NCI-H1092 treated with DMSO at 0.1 percent for 48 hours (cell line): Measurements from ENCODE around the gene DYNC1LI1.

Experiments used
- DNase-seq: peaks from one replicate; lab custom pipeline; 2025; lab: John Stamatoyannopoulos, UW

DYNC1LI1 gene

GRCh38 chr3:32570421-32571191 lies at the start of gene DYNC1LI1:
Gene DYNC1LI1, minus strand, starts transcription at chr3:32570858. Its CDS starts 88 bp downstream, at chr3:32570770.
- peak; percentile 89 for DNase-seq

GRCh38 chr3:32619395-32619794 lies 48.7 kb upstream of the DYNC1LI1 start:
- no peak for DNase-seq

DNA sequence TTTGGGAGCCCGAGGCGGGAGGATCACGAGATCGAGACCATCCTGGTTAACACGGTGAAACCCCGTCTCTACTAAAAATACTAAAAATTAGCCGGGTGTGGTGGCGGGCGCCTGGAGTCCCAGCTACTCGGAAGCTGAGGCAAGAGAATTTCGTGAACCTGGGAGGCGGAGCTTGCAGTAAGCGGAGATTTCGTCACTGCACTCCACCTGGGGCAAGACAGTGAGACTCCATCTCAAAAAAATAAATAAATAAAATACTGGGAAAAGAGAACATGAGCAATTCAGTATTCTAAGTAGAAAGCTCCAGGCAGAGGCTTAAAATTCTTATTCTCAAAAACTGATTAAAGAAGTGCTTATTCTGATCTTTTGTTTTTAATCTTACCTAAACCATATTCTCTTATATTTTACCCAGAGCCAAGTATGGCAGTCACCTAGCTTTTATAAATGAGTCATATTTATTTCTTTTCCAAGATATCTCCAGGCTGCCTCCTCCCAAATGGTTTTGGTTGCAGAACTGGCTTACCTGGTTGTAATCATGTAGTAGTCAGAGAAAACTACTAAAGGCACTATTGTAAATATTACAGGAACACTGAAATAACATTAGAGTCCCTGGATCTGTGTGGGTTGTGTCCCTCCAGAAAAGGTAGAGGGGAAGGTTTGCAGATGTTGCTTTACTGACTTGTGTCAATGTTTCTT lies 45.8 kb upstream of the DYNC1LI1 start:
- no peak for DNase-seq

DNA sequence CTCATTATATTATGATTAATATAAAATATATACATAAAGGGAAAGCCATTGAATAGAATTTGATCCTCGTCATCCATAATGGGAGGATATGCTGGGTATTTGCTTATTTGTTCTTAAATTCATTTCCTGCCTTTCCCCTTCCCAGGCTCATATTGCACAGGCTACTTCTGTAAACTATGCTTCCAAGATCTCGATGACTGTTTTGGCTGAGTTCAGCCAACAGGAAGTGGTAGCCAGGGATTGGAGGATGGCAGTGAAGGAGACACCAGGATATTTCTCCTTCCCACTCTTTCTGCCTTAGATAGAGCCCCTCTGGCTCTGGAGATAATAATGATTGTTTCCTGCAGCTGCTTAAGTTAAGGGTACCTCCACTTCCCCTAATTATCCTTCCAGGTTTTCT lies 44.3 kb upstream of the DYNC1LI1 start:
- no peak for DNase-seq

- no peak for DNase-seq
Observed at GRCh38 chr3:32613183-32613582, 42.5 kb upstream of the DYNC1LI1 start.

- no peak for DNase-seq
Observed at GRCh38 chr3:32612547-32612946, 41.9 kb upstream of the DYNC1LI1 start.

DNA sequence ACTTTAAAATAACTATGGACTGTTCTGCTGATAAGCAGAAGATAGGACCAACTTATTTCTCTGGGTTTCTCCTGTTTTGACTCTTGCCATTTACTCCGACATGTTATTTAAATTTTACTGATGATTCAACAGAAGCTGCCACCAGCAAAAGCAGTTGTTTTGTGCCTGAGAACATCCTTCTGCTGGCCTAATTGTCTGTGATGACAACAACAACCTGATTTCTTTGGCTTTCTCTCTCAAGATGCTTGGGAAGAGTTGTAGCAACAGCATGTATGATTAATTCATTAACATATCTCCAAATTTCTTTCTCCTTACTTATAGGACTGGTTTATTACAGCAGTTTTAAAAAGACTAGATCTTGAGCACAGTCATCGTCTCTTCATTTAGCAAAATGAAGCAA lies 36.9 kb upstream of the DYNC1LI1 start:
- no peak for DNase-seq

DNA sequence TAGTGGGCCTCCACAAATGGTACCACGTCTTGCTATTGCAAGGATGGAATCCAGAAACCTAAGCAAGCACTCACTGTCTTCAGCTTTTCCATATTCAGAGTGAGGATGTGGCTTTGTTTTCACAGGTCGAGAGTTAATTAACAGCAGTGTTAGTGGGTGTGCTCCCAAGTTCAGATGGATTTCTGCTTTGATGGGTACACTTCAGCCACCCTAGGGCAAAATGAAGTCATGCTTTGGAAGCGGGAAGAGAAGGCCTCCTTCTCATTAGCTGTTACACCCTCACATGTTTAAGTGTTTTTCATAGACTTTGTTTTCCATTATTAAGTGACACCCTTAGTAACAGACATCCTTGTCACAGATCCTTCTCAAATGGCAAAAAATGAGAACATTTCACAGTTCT lies 36.3 kb upstream of the DYNC1LI1 start:
- no peak for DNase-seq

GRCh38 chr3:32606277-32606676 lies 35.6 kb upstream of the DYNC1LI1 start:
- DNase-seq: no peak

GRCh38 chr3:32603064-32603463 lies 32.4 kb upstream of the DYNC1LI1 start:
- no peak for DNase-seq

DNA sequence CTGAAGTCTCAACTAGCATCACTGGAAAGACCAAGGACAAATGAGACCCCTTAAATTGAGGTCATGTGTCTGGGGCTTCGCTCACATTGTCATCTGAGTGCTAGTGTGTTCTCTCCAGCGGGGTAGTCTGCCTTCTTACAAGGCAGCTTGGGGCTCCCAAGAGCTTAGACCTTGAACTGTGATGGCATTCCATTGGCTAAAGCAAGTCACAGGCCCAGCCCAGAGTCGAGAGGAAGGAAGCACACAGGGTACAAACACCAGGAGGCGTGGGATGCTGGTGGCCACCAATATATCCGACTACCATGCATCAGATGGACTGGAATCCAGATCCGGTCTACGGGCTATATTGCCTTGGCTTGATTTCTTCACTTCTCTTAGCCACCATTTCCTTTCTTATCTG lies 31.5 kb upstream of the DYNC1LI1 start:
- DNase-seq: no peak

GRCh38 chr3:32601722-32602121 lies 31.1 kb upstream of the DYNC1LI1 start:
- DNase-seq: no peak

- no peak for DNase-seq
Observed at GRCh38 chr3:32597656-32598055, 27.0 kb upstream of the DYNC1LI1 start.

DNA sequence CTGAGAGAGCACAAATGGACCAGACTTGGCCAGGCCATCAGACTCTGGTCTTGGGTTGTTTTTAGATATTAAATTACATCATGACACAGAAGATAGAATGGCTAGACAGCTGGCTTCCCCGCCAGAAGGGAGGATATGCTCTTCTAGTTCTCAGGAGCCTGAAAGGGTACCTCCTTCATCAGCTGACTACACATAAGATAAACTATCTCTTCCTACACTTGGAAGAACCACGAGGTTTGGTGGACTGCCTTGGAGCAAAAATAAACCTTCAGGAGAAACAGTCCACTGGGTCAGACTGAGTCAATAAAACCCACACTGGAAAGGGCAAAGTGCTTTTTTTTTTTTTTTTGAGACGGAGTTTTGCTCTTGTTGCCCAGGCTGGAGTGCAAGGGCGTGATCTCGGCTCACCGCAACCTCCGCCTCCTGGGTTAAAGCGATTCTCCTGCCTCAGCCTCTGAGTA lies 26.3 kb upstream of the DYNC1LI1 start:
- DNase-seq: no peak

DNA sequence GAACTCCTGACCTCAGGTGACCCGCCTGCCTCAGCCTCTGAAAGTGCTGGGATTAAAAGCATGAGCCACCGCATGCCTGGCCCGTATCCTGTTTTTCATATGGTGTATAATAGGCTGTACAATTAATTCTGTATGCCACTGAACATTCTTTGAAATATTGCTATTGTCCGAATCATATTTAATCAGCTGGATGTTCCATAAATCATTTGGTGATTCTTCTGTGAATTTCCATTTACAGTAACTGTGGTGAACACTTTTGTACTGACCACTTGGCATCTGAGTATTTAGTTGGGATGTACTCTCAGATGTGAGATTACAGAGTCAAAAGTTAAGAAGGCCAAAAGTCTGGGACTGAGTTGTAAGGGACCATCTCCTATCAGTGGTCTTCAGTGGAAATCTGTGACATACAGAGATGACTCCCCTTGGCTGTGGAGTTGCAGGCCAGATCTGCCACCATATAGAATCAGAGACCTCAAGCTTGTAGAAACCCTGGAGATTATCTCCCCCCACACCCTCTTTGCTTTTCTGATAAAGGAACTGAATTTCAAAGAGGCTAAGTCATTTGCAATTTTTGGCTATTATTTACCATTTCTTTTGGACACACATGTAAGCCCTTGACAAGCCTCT lies 25.7 kb upstream of the DYNC1LI1 start:
- DNase-seq: no peak

DNA sequence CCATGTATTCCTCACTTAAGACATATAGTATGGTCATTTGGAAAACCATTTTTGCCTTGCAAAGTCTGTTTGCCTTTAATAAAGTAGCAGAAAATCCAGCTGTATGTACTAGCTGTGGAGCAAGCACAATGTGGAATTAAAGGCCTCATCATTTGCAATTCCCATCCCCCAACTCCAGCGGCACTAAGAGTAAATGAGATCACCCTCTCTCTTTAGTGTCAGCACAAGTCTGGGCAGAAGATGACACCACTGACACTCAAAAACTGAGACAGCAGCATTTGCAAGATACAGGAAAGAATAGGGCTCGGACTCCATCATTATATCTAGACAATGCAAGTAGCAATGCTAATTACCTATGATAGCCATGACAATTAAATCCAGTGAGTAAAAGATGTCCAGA lies 24.7 kb upstream of the DYNC1LI1 start:
- no peak for DNase-seq

DNA sequence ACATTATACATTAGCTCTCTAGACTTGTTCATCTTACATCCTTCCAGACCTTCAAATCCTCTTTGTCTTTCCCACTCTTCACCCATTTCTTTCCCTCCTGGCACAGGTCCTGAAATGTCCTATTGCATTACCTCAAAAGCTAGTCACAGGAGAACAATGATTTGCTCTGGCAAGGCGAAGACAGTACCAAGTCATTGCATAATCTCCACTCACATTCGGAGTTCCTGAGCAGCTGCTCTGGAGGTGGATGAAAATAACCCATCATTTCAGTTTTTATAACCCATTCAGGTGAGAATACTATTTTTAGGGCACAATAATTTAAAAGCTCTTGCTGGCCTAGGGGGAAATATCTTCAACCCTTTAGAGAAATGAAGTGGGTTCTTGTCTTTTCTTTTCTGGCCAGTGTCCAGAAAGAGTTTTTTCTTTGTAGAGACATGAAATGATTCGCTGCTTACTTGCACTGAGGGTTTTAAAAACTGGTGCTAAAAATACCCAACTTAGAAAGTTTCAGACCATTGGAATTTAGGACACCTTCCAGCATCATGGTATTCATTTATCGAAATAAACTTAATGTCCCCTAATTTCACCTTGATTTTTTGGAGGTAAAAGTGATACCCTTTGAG lies 23.4 kb upstream of the DYNC1LI1 start:
- no peak for DNase-seq

DNA sequence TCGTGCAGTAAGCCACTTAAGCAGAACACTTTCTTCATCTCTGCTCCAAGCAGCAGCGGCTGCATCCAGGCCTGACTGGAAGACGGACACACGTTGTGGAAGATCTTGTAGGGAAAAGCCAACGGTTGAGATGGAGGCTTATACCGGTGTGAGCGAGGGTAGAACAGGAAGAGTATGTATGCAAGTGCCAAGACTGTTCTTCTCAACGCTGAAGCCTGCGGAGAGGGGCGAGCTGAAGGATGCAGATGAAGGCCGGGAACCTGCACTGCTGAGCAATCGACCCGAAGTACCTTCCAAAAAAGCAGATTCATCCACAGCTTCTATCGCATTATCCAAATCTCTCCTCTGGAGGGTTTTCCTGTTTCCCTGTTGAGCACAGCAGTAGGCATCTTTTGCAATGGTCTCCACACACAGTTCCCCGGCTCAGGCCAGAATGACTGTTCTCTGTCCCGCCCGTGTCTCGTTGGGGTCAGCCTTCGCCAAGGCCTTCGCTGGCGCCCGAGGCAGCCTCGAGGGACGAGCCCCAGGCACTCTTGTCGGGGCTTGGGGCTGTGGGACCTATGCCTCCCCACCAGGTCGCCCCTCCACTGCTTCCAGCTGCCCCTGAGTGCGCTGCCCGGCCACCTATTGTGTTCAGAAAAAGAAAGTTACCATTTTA lies 22.2 kb upstream of the DYNC1LI1 start:
- no peak for DNase-seq

GRCh38 chr3:32592011-32592410 lies 21.4 kb upstream of the DYNC1LI1 start:
- no peak for DNase-seq

DNA sequence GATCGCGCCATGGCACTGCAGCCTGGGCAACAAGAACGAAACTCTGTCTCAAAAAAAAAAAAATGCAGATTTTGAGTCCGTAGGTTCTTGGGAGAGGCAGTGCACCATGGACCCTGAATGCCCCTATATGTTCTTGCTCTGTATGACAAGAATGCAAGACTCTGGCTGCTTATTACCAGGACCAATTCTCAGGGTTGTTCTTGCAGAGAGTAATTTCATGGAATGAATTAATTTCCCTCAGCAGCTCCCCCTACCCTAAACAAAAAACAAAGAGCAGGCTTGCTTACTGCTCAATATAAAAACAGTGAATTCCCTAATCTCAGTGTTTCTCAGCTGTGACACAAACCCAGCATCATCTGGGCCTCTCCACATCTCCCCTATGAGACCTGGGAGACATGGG lies 20.5 kb upstream of the DYNC1LI1 start:
- DNase-seq: no peak

DNA sequence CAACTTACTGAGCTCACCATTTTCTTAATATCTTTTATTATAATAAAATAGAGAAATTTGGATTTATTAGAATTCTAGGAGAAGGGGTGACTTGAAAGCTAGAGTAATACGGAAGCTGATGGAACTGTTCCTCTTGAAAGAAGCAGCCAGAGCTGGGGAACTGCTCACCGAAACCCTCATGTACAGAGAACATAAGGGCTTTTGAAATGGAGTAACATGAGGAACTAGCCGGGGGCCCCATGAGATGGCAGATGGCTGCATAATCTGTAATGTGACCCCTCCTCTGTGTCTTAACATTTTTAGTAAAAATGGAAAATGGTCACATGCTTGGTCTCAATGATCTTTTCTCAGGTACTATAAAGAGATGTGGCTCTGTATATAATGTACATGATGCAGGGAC lies 15.7 kb upstream of the DYNC1LI1 start:
- no peak for DNase-seq

- DNase-seq: no peak
Observed at GRCh38 chr3:32584660-32585059, 14.0 kb upstream of the DYNC1LI1 start.
